HCT116 (cell line): ENCODE measurements around the gene CERKL. TPM values are rescaled to one million over a fixed set of nuclear protein-coding genes. Genes with fewer than 3 reads are reported as not detected.

ENCODE experiments used
- ATAC-seq: fragments of 200-7000 bp; cut with Tn5 transposase; 2 replicates; pipeline ENCODE4 v1.9.1; 2020; ENCODE audit warnings: mild to moderate bottlenecking, moderate library complexity
- BruUV-seq: library from RNA; stranded (reverse); fragments of 400-500 nt; replicated peaks from 2 replicates; lab custom pipeline; 2021; lab: Mats Ljungman, UMichigan
- CTCF ChIA-PET: fragments of 300-600 bp; sonication (Branson Sonifier 250); formaldehyde crosslinking; loops from one replicate; lab custom pipeline; 2021; ENCODE audit warnings: antibody characterized with exemption; lab: Charles Lee
- POLR2A ChIA-PET: fragments of 300-600, 350-600 bp; sonication (Branson Sonifier 250); formaldehyde crosslinking; loops from one replicate; lab custom pipeline; 2021; ENCODE audit warnings: antibody characterized with exemption; lab: Charles Lee
- RAD21 ChIA-PET, 2 experiments: fragments of 300-600 bp; sonication (Branson Sonifier 250); formaldehyde crosslinking; loops; one replicate each; lab custom pipeline; 2023; ENCODE audit warnings: low total read pairs in 2 of 2; ENCODE audit not compliant: uncharacterized antibody in 2 of 2, unreplicated experiment in 2 of 2, low non-redundant PET in 1 of 2; lab: Charles Lee
- DNase-seq: peaks from one replicate; pipeline ENCODE4 v3.0.0-alpha.2; 2010; ENCODE audit warnings: low read depth, low spot score
- H2AFZ ChIP-seq: fragments of 200-600 bp; shearing (Covaris generic), sonication (generic); 2 replicates; pipeline ENCODE4 v1.6.1; 2017; ENCODE audit warnings: low read depth, mixed run types, mixed read lengths, antibody characterized with exemption, low read length; ENCODE audit not compliant: poor library complexity, severe bottlenecking
- H3K27ac ChIP-seq: 2 replicates; pipeline ENCODE4 v1.5.1; 2012; ENCODE audit warnings: low read depth, low read length
- H3K27me3 ChIP-seq: fragments of 200-600 bp; sonication (generic); 2 replicates; pipeline ENCODE4 v1.6.1; 2016; ENCODE audit warnings: mixed run types, low read length, mixed read lengths; ENCODE audit not compliant: insufficient read depth
- H3K36me3 ChIP-seq, 2 experiments: fragments of 200-500 bp in 1 of 2; fragments of 200-600 bp in 1 of 2; sonication (Bioruptor generic) in 1 of 2; sonication (generic) in 1 of 2; 2 replicates each; pipeline versions ENCODE4 v1.5.1 to v1.6.1; 2014 to 2016; ENCODE audit warnings: low read length in 2 of 2, inconsistent platforms in 1 of 2, mixed read lengths in 1 of 2, mixed run types in 1 of 2; ENCODE audit not compliant: insufficient read depth in 2 of 2, control insufficient read depth in 1 of 2
- H3K4me1 ChIP-seq, 2 experiments: fragments of 200-600 bp in 1 of 2; sonication (generic) in 1 of 2; 2 replicates each; pipeline versions ENCODE4 v1.5.1 to v1.6.1; 2012 to 2017; ENCODE audit warnings: low read length in 2 of 2, inconsistent platforms in 1 of 2, mild to moderate bottlenecking in 1 of 2, mixed read lengths in 1 of 2, mixed run types in 1 of 2, moderate library complexity in 1 of 2; ENCODE audit not compliant: insufficient read depth in 2 of 2, control insufficient read depth in 1 of 2
- H3K4me2 ChIP-seq: fragments of 200-600 bp; sonication (generic); 2 replicates; pipeline ENCODE4 v1.6.1; 2017; ENCODE audit warnings: mixed run types, low read length, mixed read lengths
- H3K4me3 ChIP-seq, 2 experiments: fragments of 200-600 bp in 1 of 2; sonication (generic) in 1 of 2; replicated peaks in 1 of 2; 2 replicates each; pipeline ENCODE4 v1.5.1; 2011 to 2016; ENCODE audit warnings: low read length in 2 of 2, control low read depth in 1 of 2, low read depth in 1 of 2, mild to moderate bottlenecking in 1 of 2, mixed read lengths in 1 of 2, mixed run types in 1 of 2
- H3K79me2 ChIP-seq: fragments of 200-600 bp; sonication (generic); 2 replicates; pipeline ENCODE4 v1.6.1; 2017; ENCODE audit warnings: mild to moderate bottlenecking, mixed run types, low read length, moderate library complexity, mixed read lengths; ENCODE audit not compliant: insufficient read depth
- H3K9ac ChIP-seq: fragments of 200-600 bp; sonication (generic); 2 replicates; pipeline ENCODE4 v1.6.1; 2016; ENCODE audit warnings: low read length, mixed read lengths
- H3K9me2 ChIP-seq: fragments of 200-600 bp; sonication (generic), shearing (Covaris generic); 2 replicates; pipeline ENCODE4 v1.6.1; 2017; ENCODE audit warnings: mixed run types, mild to moderate bottlenecking, moderate library complexity; ENCODE audit not compliant: insufficient read depth
- H3K9me3 ChIP-seq, 2 experiments: fragments of 200-500 bp in 1 of 2; fragments of 200-600 bp in 1 of 2; sonication (Bioruptor generic) in 1 of 2; sonication (generic) in 1 of 2; 2 replicates each; pipeline ENCODE4 v1.6.1; 2014 to 2017; ENCODE audit warnings: low read length in 2 of 2, mixed read lengths in 2 of 2, inconsistent platforms in 1 of 2, low read depth in 1 of 2, mild to moderate bottlenecking in 1 of 2, mixed run types in 1 of 2, moderate library complexity in 1 of 2; ENCODE audit not compliant: control insufficient read depth in 1 of 2, insufficient read depth in 1 of 2
- H4K20me1 ChIP-seq: fragments of 200-600 bp; sonication (generic), shearing (Covaris generic); 2 replicates; pipeline ENCODE4 v1.6.1; 2017; ENCODE audit warnings: mixed run types, mild to moderate bottlenecking, moderate library complexity; ENCODE audit not compliant: insufficient read depth
- CEBPB ChIP-seq: IDR thresholded peaks from 2 replicates; pipeline ENCODE4 v1.6.1; 2012; ENCODE audit warnings: low read depth
- EGR1 ChIP-seq: IDR thresholded peaks from 2 replicates; pipeline ENCODE4 v1.6.1; 2012; ENCODE audit warnings: low read depth
- ELF1 ChIP-seq: IDR thresholded peaks from 2 replicates; pipeline ENCODE4 v1.6.1; 2012; ENCODE audit warnings: low read depth, borderline replicate concordance
- EZH2 ChIP-seq: fragments of 200-600 bp; sonication (generic); IDR thresholded peaks from 2 replicates; pipeline ENCODE4 v1.6.1; 2017; ENCODE audit warnings: antibody characterized with exemption, mixed run types
- FOSL1 ChIP-seq: IDR thresholded peaks from 2 replicates; pipeline ENCODE4 v1.6.1; 2012; ENCODE audit warnings: low read depth
- MAX ChIP-seq: IDR thresholded peaks from 2 replicates; pipeline ENCODE4 v1.6.1; 2012
- POLR2A ChIP-seq: IDR thresholded peaks from 2 replicates; pipeline ENCODE4 v1.7.0; 2011; ENCODE audit warnings: borderline replicate concordance; ENCODE audit not compliant: insufficient read depth, insufficient read length; ENCODE audit errors: extremely low read depth
- RAD21 ChIP-seq: IDR thresholded peaks from 2 replicates; pipeline ENCODE4 v1.6.1; 2012; ENCODE audit warnings: low read depth, mild to moderate bottlenecking
- SP1 ChIP-seq: IDR thresholded peaks from 2 replicates; pipeline ENCODE4 v1.6.1; 2012; ENCODE audit warnings: low read depth
- SRF ChIP-seq: IDR thresholded peaks from 2 replicates; pipeline ENCODE4 v1.6.1; 2012; ENCODE audit warnings: low read depth
- TCF7L2 ChIP-seq: IDR thresholded peaks from 2 replicates; pipeline ENCODE4 v1.7.0; 2011; ENCODE audit warnings: borderline replicate concordance, inconsistent platforms; ENCODE audit not compliant: insufficient read depth, insufficient read length; ENCODE audit errors: extremely low read depth
- YY1 ChIP-seq: IDR thresholded peaks from 2 replicates; pipeline ENCODE4 v1.6.1; 2011; ENCODE audit warnings: low read length, low read depth, moderate library complexity, mild to moderate bottlenecking; ENCODE audit not compliant: insufficient replicate concordance; ENCODE audit errors: extremely low read depth
- ZBTB33 ChIP-seq: IDR thresholded peaks from 2 replicates; pipeline ENCODE4 v1.6.1; 2011; ENCODE audit warnings: mild to moderate bottlenecking, low read length, moderate library complexity; ENCODE audit not compliant: insufficient replicate concordance; ENCODE audit errors: extremely low read depth
- ZNF274 ChIP-seq: fragments of 200-500 bp; sonication (Bioruptor generic); IDR thresholded peaks from 2 replicates; pipeline ENCODE4 v1.6.1; 2014; ENCODE audit warnings: mild to moderate bottlenecking, low read depth, low read length, inconsistent platforms
- intact Hi-C: fragments of 100-400 bp; cut with micrococcal nuclease; formaldehyde crosslinking; loops from 2 replicates; pipeline ENCODE4 v1.10.0; 2022
- total RNA-seq: library from RNA; stranded (reverse); gene quantifications from one replicate; pipeline ENCODE4 v1.2.1, GENCODE V29; 2021; ENCODE audit not compliant: unreplicated experiment
- TF ChIP-seq, protein P1 (sequence below), 3 experiments: fragments of 200-600 bp in 1 of 3; sonication (generic) in 1 of 3; IDR thresholded peaks in 2 of 3; conservative IDR thresholded peaks in 1 of 3; 2 replicates each; pipeline ENCODE4 v1.5.1; 2012 to 2017; ENCODE audit warnings: low read depth in 2 of 3, low read length in 2 of 3, antibody characterized with exemption in 1 of 3, borderline replicate concordance in 1 of 3, control low read depth in 1 of 3, mild to moderate bottlenecking in 1 of 3, mixed read lengths in 1 of 3, mixed run types in 1 of 3, moderate library complexity in 1 of 3; ENCODE audit not compliant: insufficient read depth in 1 of 3
- TF ChIP-seq, protein P2 (sequence below): IDR thresholded peaks from 2 replicates; pipeline ENCODE4 v1.6.1; 2012; ENCODE audit warnings: low read depth
- TF ChIP-seq, protein P3 (sequence below): IDR thresholded peaks from 2 replicates; pipeline ENCODE4 v1.6.1; 2012

The CERKL gene
- total RNA-seq, 1 experiment from 2014 or later, result 0.66 TPM

DNA sequence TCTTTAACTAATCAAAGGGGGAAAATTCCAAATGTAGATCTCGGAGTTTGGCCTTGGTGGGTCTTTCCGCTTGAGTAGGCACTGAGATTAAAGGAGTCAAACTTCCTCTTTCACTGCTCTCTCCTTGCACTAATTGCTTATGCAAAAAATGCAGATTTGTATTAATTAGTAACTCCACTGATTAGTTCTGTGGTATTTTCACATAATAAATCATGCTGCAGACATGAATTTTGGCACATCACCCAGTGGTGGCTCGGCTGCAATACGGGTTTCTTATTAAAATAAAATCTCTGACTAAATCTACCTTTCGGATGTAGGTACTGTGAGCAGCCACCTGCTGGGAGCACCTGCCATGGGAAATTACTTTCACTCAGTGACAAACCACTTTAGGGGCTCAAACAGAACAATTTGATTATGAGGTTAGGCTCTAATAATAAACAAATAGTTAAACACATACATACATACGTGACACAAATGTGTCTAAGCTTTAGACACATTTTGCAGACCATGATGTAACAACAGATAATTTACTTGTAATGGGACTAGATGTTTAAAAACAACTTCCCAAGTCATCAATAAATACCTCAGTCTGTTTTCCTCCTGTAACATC, 29.8 kb upstream of the CERKL start:
- CTCF ChIA-PET, result no interaction called here

More for the DNA sequence above, 29.8 kb upstream of the CERKL start:
- no peak overlapping the region for H2AFZ ChIP-seq
- RAD21 ChIA-PET, result no interaction called here
- H3K9me2 ChIP-seq, result no peaks in the 10 kb centered on the region
- POLR2A ChIA-PET, result no interaction called here
- no peaks in the 10 kb centered on the region for H3K79me2 ChIP-seq
- no peak overlapping the region for H3K9ac ChIP-seq
- no peaks in the 10 kb centered on the region for H3K9me3 ChIP-seq
- no peak for DNase-seq
- H3K27me3 ChIP-seq, result peaks cover 14% of the 10 kb centered on the region; the same call in 1 of the 2 replicates
- no peaks in the 10 kb centered on the region for H4K20me1 ChIP-seq
- H3K4me3 ChIP-seq, result no peak overlapping the region
- TF ChIP-seq, protein P1, sequence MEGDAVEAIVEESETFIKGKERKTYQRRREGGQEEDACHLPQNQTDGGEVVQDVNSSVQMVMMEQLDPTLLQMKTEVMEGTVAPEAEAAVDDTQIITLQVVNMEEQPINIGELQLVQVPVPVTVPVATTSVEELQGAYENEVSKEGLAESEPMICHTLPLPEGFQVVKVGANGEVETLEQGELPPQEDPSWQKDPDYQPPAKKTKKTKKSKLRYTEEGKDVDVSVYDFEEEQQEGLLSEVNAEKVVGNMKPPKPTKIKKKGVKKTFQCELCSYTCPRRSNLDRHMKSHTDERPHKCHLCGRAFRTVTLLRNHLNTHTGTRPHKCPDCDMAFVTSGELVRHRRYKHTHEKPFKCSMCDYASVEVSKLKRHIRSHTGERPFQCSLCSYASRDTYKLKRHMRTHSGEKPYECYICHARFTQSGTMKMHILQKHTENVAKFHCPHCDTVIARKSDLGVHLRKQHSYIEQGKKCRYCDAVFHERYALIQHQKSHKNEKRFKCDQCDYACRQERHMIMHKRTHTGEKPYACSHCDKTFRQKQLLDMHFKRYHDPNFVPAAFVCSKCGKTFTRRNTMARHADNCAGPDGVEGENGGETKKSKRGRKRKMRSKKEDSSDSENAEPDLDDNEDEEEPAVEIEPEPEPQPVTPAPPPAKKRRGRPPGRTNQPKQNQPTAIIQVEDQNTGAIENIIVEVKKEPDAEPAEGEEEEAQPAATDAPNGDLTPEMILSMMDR (IDR thresholded peaks at IDR 0.05 in 2 of 3, conservative IDR thresholded peaks at IDR 0.05 in 1 of 3; ENCODE audit: borderline replicate concordance in 1 of 3, insufficient read depth in 1 of 3, low read depth in 2 of 3, low read length in 2 of 3), result no peak
- no peak for TF ChIP-seq SP1
- TF ChIP-seq, protein P2, sequence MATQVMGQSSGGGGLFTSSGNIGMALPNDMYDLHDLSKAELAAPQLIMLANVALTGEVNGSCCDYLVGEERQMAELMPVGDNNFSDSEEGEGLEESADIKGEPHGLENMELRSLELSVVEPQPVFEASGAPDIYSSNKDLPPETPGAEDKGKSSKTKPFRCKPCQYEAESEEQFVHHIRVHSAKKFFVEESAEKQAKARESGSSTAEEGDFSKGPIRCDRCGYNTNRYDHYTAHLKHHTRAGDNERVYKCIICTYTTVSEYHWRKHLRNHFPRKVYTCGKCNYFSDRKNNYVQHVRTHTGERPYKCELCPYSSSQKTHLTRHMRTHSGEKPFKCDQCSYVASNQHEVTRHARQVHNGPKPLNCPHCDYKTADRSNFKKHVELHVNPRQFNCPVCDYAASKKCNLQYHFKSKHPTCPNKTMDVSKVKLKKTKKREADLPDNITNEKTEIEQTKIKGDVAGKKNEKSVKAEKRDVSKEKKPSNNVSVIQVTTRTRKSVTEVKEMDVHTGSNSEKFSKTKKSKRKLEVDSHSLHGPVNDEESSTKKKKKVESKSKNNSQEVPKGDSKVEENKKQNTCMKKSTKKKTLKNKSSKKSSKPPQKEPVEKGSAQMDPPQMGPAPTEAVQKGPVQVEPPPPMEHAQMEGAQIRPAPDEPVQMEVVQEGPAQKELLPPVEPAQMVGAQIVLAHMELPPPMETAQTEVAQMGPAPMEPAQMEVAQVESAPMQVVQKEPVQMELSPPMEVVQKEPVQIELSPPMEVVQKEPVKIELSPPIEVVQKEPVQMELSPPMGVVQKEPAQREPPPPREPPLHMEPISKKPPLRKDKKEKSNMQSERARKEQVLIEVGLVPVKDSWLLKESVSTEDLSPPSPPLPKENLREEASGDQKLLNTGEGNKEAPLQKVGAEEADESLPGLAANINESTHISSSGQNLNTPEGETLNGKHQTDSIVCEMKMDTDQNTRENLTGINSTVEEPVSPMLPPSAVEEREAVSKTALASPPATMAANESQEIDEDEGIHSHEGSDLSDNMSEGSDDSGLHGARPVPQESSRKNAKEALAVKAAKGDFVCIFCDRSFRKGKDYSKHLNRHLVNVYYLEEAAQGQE, result no peak
- no peak for TF ChIP-seq EZH2
- no peak for TF ChIP-seq ZBTB33
- TF ChIP-seq CEBPB, result no peak
- TF ChIP-seq RAD21, result no peak
- TF ChIP-seq TCF7L2, result no peak
- no peak for TF ChIP-seq ELF1
- no peak for TF ChIP-seq YY1
- no peak for TF ChIP-seq FOSL1
- TF ChIP-seq, protein P3, sequence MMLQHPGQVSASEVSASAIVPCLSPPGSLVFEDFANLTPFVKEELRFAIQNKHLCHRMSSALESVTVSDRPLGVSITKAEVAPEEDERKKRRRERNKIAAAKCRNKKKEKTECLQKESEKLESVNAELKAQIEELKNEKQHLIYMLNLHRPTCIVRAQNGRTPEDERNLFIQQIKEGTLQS, result no peak
- no peak for TF ChIP-seq SRF
- TF ChIP-seq MAX, result no peak
- no peak for TF ChIP-seq EGR1
- TF ChIP-seq ZNF274, result no peak
- TF ChIP-seq POLR2A, result no peak
- no TSS peak for BruUV-seq
- no peak for ATAC-seq
- H3K4me2 ChIP-seq, result no peak overlapping the region
- intact Hi-C loops, result no loop called here
- no peaks in the 10 kb centered on the region for H3K36me3 ChIP-seq
- no peak overlapping the region for H3K27ac ChIP-seq
- peaks cover 0 to 10% of the 10 kb centered on the region in 2 experiments; a peak in 2 of 4 replicates for H3K4me1 ChIP-seq
